A204.1 (cell line): ENCODE results near the gene PATE2.

Experiments
- FAIRE-seq: peaks from 2 replicates; lab custom pipeline; 2012; peaks lifted over from hg19 to GRCh38; lab: Jason Lieb, UNC

PATE2 gene

DNA sequence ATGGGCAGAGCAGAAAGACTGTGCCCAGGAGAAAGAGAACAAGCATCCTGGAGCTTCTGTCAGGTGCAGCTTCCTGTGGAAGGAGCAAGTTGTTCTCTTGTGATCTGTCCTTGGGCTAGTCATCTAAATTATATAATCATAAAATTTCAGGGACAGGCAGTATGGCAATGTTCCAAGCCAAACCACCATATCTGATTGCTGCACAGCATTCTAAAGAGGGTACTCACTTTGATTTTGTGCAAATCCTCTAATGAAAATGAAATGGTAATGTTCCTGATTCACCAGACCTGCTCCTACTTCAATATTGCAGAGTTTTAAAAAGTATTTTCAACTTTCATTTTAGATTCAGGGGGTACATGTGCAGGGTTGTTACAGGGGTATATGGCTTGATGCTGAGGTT is at the start of gene PATE2:
TSS of gene PATE2 (minus strand) at position 101 of the 400 bp plus-strand sequence. CDS start at position 46, 55 bp downstream.
- FAIRE-seq = no peak

DNA sequence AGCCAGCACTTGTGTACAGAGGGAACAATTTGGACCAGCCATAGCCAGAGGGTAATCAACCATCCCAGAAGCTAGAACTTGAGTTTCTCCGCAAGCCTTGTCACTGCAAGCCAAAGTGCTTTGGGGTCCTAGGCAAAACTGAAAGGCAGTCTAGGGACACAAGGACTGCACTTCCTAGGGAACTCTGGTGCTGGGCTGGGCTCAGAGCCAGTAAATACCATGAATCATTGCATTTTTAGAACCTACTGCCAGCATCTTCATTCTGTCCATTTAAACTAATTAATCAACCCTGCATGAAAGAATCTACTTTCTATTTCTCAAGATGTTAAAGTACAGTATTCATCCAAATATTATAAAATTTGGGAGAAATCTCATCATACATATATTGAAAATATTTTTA is 29.3 kb upstream of the PATE2 start:
- no peak for FAIRE-seq

DNA sequence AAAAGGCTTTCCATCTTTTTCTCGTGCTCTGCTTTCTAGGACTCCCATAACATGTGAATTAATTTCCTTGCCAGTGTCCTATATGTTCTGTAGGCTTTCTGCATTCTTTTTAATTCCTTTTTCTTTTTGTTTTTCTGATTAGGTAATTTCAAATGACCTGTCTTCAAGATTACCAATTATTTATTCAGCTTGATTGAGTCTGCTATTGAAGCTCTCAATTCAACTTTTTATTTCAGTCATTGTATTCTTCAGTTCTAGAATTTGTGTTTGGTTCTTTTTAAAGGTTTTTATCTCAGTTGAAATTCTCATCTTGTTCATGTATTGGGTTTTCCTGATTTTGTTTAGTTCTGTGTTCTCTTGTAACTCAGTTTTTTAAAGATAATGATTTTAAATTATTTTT is 23.8 kb upstream of the PATE2 start:
- FAIRE-seq = no peak

- no peak for FAIRE-seq
These were observed 21.2 kb upstream of the PATE2 start for GRCh38 chr11:125799808-125800207.

- no peak for FAIRE-seq
These were observed 19.0 kb upstream of the PATE2 start for GRCh38 chr11:125797641-125798040.

GRCh38 chr11:125790825-125791224 is 12.2 kb upstream of the PATE2 start:
- FAIRE-seq = no peak

DNA sequence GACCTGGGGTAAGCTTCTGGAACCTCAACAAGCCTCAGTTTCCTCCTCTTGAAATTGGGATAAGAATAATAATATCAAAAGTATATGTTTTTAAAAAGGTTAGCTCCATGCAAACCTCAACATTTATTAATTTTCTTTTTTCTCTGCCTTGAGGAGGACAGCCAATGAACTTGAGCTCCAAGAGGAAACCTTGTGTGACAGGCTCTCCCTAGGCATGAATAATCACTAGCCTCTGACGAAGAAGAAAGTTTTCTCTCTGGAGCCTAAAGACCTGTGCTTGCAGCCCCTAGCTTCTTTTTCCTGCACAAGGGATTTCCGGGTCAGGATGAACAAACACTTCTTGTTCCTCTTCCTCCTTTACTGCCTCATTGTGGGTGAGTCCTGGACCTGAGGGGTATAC is 9.2 kb upstream of the PATE2 start, which contains the start of gene PATE3:
TSS of gene PATE3 (plus strand) at position 301 of the 400 bp plus-strand sequence. CDS start at position 326, 25 bp downstream.
- no peak for FAIRE-seq

DNA sequence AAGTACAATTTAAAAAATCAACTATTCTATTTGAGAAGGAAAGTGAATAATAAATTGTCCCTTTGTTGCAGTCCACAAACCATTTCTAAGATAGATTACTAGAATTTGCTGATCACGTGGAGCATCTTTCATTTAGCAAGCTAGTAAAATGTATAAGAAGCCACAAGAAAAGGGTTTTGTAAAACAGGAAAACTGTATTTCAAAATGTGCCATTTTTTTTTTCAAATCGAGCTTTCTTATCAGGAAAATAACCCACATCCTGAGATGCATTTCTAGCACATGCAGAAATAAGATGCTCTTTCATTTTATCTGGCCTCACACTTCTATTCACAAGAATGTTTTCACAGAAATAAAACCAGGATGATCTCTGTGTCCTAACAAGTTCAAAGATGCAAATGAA is 6.0 kb upstream of the PATE2 start:
- FAIRE-seq = no peak

- FAIRE-seq = no peak
These were observed 1.3 kb downstream of the PATE2 start for GRCh38 chr11:125777309-125777708.

- FAIRE-seq = no peak
These were observed 5.1 kb downstream of the PATE2 start for GRCh38 chr11:125773516-125773915.

- no peak for FAIRE-seq
These were observed 5.7 kb downstream of the PATE2 start for GRCh38 chr11:125772834-125773505.

DNA sequence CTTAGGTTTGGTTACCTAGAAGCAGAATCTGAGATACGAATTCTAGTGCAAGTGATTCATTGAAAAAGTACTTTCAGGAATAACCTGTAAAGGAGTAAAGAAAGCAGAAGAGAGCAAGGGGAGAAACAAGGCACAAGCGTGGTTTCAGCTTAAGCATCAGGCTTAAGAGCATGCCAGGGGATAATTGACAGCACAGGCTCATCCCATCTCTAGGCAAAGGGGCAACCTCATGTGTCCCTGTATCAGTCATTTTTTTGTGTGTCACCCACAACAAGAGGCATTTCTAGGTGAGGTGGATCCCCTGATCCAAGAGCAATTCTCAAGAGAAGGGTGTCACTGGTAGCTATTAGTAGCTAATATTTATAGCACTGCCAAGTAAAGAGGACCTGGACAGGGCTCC is 8.0 kb downstream of the PATE2 start:
- FAIRE-seq = no peak

GRCh38 chr11:125768336-125769046 is 10.1 kb downstream of the PATE2 start:
- no peak for FAIRE-seq

DNA sequence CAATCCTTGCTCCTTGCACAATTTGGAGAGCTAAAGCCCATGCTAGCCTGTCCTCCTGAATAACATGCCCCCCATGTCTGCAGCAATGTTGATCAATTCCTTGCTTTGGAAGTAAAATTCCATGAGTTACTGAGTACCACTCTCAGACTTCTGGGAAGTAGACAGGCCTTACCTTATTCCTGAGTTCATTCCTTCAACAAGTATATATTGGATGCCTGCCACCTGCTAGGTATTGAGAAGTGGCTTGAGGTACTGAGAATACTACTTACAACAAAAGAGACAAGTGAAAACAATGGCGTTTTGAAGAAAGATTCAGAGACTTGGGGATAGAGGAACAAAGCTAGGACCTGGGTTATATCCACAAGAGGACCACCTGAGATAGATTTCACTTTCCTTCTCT is 12.4 kb downstream of the PATE2 start:
- FAIRE-seq = no peak

DNA sequence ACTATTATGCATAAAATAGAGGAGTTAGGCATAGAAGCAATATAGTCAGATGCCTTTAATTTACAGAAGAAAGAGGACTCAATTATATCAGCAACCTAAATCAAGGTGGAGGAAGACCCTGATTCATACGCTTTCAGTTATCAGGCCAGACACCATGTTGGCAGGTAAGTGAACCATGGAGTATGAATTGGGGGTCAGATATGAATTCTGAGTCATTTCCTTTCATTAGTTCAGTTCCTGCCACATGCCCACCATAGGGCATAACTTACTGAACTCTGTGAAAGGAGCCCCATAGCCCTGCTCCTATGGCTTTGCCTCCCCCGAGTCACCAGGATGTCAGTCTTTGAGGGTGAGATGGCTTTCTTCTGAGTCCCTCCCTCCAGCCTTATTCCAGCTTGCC is 15.1 kb downstream of the PATE2 start:
- FAIRE-seq = no peak

- no peak for FAIRE-seq
These were observed 16.2 kb downstream of the PATE2 start for GRCh38 chr11:125762445-125762844.

- FAIRE-seq = no peak
These were observed 22.6 kb downstream of the PATE2 start for GRCh38 chr11:125756050-125756449.

DNA sequence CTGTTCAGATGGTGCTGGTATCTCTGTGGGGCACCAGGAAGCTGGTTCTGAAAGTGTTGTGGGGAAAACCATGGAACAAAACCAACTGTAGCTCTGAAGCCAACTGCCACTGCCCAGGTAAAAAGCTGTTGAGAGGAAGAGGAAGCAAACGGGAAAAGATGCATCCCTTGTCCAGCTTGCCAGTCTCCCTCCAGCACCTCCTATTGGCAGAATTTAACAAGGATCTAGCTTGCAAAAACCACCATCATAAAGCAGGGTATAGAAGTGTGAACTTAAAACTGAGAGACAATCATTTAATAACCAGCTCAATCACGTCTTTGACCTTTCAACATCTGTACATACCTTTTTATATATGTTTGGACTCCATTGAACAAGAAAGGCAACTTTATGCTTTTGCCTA is 28.0 kb downstream of the PATE2 start:
- FAIRE-seq = no peak

DNA sequence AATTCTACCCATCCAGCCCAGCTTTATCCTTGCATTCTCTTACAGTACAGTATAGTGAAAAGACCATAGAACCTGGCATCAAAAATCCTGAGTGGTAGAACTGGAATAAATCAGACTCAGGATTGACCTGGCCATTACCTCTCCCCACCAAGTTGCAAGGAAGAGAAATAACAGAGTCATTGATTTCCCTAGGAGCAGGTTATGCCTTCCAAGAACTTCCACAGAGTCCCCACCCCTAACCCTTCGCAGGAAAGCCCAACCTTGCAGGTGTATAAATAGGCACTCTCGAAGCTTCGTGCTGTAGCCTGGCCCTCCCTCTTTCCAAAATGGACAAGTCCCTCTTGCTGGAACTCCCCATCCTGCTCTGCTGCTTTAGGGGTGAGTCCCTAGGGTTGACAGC is 32.6 kb downstream of the PATE2 start, which contains the start of gene PATE1:
TSS of gene PATE1 (plus strand) at position 301 of the 400 bp plus-strand sequence. CDS start at position 327, 26 bp downstream.
- no peak for FAIRE-seq

GRCh38 chr11:125743681-125744080 is 34.9 kb downstream of the PATE2 start:
- no peak for FAIRE-seq

DNA sequence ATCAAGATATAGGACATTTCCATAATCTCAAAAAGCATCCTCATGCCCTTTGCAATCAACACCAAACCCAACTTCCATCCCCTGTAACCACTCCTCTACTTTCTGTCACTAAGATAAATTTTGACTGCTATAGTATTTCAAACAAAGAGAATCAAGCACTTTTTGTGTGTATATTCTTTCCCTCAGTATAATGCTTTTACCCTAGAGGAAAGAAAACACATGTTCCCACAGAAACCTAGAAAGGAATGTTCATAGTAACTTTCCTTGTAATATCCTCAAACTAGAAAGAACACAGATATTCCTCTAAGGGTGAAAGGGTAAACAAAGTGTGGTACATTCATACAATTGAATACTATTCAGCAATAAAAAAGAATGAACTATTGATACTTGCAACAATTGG is 38.0 kb downstream of the PATE2 start:
- FAIRE-seq = no peak

GRCh38 chr11:125728969-125729368 is 49.7 kb downstream of the PATE2 start:
- no peak for FAIRE-seq
